ENCODE measurements around the gene CDA.

GRCh38 chr1:20578062-20578461 is 10.8 kb upstream of the CDA start:
- TF ChIP-seq POLR2A (IDR thresholded peaks at IDR 0.05; ENCODE audit: low read depth, low read length), result no peak
- no peak for TF ChIP-seq TAF1 (IDR thresholded peaks at IDR 0.05; ENCODE audit: borderline replicate concordance, low read depth, low read length)
- TF ChIP-seq POLR2AphosphoS5 (IDR thresholded peaks at IDR 0.05; ENCODE audit: low read depth, low read length), result no peak
